NB4 (cell line): ENCODE results near the gene NCDN.

ENCODE experiments used
- DNase-seq: peaks from one replicate; pipeline ENCODE4 v3.0.0; 2010; ENCODE audit warnings: low read depth
- H3K4me3 ChIP-seq: one replicate; pipeline ENCODE4 v1.5.1; 2011; ENCODE audit warnings: mild to moderate bottlenecking, low read depth, low read length, moderate library complexity
- CTCF ChIP-seq: IDR thresholded peaks from one replicate; pipeline ENCODE4 v1.5.1; 2012; ENCODE audit warnings: low read depth, low read length
- MAX ChIP-seq: IDR thresholded peaks from 2 replicates; pipeline ENCODE4 v1.6.1; 2011; ENCODE audit warnings: low read depth, low read length
- MYC ChIP-seq: IDR thresholded peaks from 2 replicates; pipeline ENCODE4 v1.6.1; 2011; ENCODE audit warnings: low read depth, low read length
- POLR2A ChIP-seq: IDR thresholded peaks from 2 replicates; pipeline ENCODE4 v1.6.1; 2011; ENCODE audit warnings: mild to moderate bottlenecking; ENCODE audit not compliant: insufficient read length; ENCODE audit errors: extremely low read depth

Gene NCDN

GRCh38 chr1:35564884-35565741 is 7.5 kb downstream of the NCDN start:
- TF ChIP-seq MYC = no peak
- no peak for DNase-seq
- no peak overlapping the region for H3K4me3 ChIP-seq

DNA sequence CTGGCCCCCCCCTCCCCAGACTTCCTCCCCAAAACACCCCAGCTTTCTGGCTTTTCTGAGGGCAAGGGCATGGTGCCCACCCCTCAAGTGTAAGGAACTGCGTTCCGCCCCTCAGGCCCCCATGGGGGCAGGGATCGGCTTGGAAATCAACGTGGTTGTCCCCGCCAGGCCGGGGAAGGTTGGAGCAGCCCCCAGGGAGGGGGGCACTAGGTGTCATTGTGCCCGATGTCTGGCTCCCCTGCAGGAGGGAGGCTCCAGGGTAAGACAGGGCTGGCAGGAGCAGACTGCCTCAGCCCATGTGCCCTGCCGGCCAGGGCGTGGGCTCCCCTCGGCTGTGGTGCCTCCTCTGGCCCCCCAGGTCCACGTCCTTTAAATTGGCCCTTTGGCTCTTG is 8.1 kb downstream of the NCDN start:
- DNase-seq = no peak
- no peak for TF ChIP-seq CTCF
- no peak for TF ChIP-seq MAX
- no peak for TF ChIP-seq MYC
- no peak for TF ChIP-seq POLR2A
- no peak overlapping the region for H3K4me3 ChIP-seq

- no peak for DNase-seq
- H3K4me3 ChIP-seq = no peak overlapping the region
- TF ChIP-seq MYC = no peak
- no peak for TF ChIP-seq MAX
- TF ChIP-seq POLR2A = no peak
- no peak for TF ChIP-seq CTCF
Measured at GRCh38 chr1:35567947-35568558, 10.5 kb downstream of the NCDN start.

- peak; percentile 75 for DNase-seq
- 0 out of 2 replicates have a peak, but pooled peaks have one; percentile 30 for TF ChIP-seq MAX
- TF ChIP-seq MYC = no peak
- peak; percentile 78 for TF ChIP-seq CTCF
- no peak overlapping the region for H3K4me3 ChIP-seq
Measured at GRCh38 chr1:35568975-35569395, 11.4 kb downstream of the NCDN start.

DNA sequence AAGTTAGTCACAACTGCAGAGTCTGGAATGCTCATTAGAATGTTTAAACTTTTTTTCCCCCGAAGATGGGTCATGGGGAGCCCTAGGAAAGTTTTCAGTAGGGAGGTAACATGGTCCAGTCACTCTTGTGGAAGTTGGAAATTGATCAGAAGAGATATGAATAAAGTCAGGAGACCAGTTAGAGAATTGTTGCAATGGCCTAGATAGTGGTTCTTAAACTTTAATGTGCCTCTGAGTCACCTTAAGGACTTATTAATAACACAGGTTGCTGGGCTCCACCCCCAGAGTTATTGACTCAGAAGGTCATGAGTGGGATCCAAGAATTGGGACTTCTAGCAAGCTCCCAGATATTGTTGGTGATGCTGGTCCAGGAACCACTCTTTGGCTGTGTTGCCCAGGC is 12.3 kb downstream of the NCDN start:
- no peak for DNase-seq
- no peak overlapping the region for H3K4me3 ChIP-seq
- TF ChIP-seq POLR2A = no peak
- no peak for TF ChIP-seq CTCF
- TF ChIP-seq MAX = no peak
- TF ChIP-seq MYC = no peak

DNA sequence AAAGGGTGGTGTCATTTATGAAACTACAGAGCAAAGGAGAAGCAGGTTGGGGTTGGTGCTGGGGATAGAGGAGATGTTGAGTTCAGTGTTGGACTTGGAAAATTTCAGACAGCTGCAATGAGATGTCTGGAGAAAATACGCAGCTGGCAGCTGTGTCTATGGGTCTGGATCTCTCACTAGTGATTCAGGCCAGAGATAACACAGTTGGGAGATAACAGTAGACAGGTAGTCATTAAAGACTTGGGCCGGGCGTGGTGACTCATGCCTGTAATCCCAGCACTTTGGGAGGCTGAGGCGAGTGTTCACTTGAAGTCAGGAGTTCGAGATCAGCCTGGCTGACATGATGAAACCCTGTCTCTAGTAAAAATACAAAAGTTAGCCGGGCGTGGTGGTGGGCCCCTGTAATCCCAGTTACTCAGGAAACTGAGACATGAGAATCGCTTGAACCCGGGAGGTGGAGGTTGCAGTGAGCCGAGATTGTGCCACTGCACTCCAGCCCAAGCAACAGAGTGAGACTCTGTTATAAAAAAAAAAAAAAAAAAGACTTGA is 13.1 kb downstream of the NCDN start:
- TF ChIP-seq CTCF = no peak
- no peak for TF ChIP-seq MAX
- no peak for TF ChIP-seq MYC
- no peak for TF ChIP-seq POLR2A

More for the DNA sequence above, 13.1 kb downstream of the NCDN start:
- no peak overlapping the region for H3K4me3 ChIP-seq
- DNase-seq = no peak
